ENCODE data around the gene PRKN. TPM values are rescaled to one million over a fixed set of nuclear protein-coding genes. Genes with fewer than 3 reads are reported as not detected.

The PRKN gene
- total RNA-seq, 1 donor from 2014 or later: 0.34 TPM

DNA sequence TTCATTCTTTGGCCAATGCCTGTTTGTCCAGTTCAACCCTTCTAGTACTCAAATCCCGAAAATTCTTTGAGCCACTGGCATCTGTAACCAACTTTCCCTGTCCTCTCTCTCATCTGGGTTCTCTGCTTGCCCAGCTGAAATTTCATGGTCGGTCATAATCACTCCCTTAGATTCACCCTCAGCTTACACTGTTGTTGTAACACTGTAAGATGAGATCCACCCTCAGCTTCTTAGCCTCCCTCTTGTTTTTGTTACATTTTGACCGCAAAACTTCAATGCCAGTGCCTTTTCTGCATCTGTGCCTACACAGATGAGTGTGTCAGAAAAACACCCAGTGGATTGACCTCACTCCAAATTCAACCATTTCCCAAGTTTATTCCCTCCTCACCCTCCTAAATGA, 1162.6 kb downstream of the PRKN start:
- no peak for DNase-seq

- DNase-seq: no peak
Observed at GRCh38 chr6:161561908-161562307, 1165.7 kb downstream of the PRKN start.

GRCh38 chr6:161557333-161558107, 1170.0 kb downstream of the PRKN start:
- no peak for DNase-seq

DNA sequence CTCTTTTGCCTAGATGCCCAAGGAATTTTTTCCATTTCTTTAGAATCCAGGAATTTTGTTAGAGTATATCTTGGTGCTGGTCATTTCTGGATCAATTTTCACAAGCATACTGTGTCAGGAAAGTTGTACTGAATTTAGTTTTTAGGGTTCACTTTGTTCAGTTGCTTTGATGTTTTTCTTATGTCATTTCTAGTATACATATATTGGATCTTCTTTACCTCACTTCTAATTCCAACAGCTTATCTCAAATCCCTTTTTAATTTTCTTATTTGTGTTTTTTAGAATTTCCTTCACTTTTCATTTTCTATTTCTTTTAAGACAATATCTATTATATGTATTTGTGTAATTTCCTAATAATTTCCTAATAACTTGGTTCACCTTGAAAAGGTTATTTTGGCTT, 1172.7 kb downstream of the PRKN start:
- DNase-seq: no peak

GRCh38 chr6:161549977-161550655, 1177.5 kb downstream of the PRKN start:
- DNase-seq: no peak

GRCh38 chr6:161548713-161549296, 1178.8 kb downstream of the PRKN start:
- DNase-seq: no peak

DNA sequence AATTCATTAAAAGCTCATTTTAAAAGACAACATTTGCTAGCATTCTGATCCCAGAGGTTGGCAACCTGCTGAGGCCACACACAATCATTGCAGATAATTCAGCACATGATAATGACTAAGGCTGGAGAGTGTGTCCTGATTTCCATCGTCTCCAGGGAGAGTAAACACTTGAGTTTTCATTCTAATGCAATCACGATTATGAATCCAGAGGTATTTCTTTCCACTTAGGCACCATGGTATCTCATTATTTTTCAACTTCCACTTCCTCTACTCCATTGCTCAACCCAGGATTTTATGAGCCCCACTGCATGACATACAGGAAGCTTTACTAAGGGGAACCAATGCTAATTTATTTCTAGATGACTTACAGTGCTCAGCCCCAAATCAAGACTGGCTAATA, 1179.9 kb downstream of the PRKN start:
- DNase-seq: no peak

GRCh38 chr6:161546632-161547031, 1180.9 kb downstream of the PRKN start:
- DNase-seq: no peak

GRCh38 chr6:161545741-161546140, 1181.8 kb downstream of the PRKN start:
- DNase-seq: no peak

DNA sequence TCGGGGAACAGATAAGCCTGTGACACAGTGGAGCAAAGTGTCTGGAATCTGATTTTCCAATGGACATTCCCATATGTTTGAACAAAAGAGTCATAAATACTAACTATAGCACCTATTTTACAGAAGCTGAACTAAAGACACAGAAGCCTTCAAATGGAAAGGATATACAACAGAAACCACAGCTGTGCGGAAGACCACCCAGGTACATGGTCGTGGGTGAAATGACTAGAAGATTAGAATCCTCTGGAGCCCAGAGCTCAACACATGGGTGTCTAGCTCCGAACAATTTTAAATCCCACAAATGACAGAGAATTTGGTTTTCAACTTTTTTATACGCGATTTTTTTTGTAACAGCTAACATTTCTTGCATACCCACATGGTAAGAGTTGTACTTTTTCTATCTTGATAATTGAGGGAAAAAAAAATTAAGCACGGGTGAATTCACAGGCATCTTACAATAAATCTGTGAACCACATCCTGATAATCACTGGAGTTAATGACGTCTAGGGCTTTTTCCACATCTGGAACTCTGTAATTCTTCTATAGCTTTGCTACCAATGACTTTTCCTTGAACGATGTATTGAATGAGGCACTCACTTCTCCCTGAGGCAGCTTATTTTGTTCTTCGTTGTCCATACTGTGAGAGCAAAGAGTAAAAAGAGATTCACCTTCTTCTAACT, 1182.6 kb downstream of the PRKN start:
- no peak for DNase-seq

GRCh38 chr6:161543684-161544309, 1183.8 kb downstream of the PRKN start:
- DNase-seq: no peak

DNA sequence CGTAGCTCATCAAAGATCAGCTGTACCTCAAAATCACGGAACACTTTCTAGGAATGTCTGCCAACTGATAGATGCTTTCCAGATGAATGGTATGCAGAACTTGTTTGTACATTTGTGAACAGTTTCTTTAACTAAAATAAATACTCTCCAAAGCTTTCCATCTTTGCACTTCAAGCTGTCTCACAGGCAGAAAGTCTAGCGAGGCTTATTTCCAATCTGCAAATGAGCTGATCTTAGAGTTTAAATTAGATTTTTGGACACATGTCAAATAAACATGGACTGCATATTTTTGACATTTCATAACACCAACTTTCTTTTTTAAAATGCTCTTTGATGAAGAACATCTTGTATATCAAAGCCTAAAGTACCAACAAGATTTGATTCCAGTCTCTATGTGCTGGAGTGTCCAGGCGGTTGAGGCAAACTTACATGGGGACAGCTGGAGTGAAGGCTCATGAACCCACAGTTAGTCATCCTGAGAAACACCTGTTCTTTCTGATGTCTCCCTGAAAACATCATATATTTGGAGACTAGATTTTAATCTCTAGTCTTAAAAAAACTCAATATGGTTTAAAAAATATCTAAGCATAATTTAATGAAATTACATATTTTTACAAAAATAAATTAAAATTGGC, 1185.1 kb downstream of the PRKN start:
- DNase-seq: no peak

GRCh38 chr6:161540532-161540931, 1187.0 kb downstream of the PRKN start:
- DNase-seq: no peak

DNA sequence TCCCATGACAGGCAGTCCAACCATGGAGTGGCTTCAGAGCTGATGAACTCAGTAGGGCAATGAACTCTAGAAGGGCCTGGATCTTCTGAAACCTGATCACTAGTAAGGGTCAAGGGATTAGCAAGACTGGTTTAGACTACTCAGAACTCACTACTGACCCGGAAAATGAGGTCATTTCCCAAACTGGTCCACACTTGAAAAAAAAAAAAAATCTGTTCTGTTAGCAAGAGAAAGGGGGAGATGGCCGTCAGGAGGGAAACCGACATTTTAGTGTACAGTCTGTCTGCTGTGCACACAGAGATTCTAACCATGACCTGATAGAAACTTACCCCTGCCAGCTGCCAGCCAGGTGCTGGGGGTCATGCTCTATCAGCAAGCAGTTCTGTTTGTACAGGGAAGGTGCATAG, 1191.3 kb downstream of the PRKN start:
- DNase-seq: peak; percentile 21

DNA sequence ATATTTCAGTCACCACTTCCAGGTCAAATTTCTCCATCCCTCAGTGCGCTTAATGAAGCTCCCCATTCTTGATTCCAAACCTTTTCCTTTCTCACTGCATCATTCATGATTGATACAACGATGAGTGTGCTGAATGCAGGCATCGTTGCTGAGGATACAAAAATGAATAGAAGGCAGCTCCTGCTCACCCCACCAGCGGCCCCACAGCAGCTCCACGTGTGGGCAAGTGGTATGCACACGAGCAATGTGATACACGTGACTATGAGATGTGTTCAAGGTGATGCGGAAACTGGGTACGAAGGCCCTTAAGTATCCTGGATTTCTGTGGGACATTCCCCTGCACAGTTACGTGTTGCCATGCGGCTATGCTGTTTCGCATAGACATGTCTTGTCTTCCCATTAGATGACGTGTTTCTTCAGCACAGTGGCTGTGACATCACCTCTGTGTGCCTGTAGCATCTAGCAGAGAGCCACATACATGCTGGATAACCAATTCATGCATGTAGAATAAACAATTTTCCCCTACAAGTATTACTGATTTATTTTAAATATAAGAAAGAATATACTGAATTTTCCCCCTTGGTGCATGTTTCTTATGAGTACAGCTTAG, 1193.2 kb downstream of the PRKN start:
- DNase-seq: no peak

GRCh38 chr6:161533266-161533665, 1194.3 kb downstream of the PRKN start:
- DNase-seq: no peak

DNA sequence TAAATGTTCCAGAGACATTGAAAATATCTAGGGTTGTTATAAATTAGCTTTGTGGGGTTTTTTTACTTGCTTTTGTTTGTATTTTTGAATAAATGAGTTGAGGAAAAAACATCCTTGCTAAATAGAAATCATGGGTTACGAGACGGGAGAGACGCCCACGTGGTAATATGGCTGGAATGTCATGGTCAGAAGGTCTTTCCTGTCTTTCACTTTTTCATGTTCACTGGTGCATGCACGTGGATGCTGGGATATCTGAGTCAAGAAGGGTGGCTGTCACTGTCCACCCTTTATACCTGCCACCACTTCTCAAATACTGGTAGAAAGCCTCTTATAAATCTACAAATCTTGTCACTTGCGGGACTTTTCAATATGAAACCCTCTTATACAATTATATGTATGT, 1195.0 kb downstream of the PRKN start:
- DNase-seq: no peak

- no peak for DNase-seq
Observed at GRCh38 chr6:161526794-161527193, 1200.8 kb downstream of the PRKN start.

DNA sequence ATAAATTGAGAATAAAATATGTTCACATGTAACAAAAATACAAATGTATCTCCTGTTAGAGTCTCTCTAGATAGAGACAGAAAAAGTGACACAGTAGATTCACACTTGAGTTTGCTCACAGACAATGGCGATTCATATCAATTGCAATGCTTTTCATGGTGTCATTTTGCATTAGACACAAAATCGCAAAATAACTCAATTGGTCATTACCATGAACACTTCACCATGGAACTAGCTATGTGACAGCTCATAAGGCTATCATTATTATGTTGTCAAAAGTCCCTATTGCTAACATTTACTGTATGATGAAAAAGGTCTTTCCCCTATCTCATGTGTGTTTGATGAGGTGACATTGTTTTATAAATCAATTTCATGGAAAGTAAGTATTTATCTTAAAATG, 1204.2 kb downstream of the PRKN start:
- DNase-seq: no peak

DNA sequence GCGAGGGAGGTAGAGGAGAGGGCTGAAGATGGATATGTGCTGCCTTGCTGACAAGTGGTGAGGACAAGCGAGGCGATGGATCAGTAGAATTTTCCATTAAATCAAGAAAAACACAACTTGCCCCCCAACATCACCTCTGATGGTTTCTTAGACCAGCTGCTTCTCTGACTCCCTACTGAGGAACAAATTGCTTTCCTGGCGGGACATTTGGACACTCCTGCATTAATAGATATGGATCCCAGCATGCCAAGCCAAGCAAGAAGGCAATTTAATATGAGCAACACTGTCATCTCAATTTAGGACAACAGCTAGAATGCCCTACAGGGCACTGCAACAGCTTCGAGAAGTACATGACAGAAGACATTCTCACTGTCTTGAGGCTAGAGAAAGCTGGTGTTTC, 1205.3 kb downstream of the PRKN start:
- no peak for DNase-seq

DNA sequence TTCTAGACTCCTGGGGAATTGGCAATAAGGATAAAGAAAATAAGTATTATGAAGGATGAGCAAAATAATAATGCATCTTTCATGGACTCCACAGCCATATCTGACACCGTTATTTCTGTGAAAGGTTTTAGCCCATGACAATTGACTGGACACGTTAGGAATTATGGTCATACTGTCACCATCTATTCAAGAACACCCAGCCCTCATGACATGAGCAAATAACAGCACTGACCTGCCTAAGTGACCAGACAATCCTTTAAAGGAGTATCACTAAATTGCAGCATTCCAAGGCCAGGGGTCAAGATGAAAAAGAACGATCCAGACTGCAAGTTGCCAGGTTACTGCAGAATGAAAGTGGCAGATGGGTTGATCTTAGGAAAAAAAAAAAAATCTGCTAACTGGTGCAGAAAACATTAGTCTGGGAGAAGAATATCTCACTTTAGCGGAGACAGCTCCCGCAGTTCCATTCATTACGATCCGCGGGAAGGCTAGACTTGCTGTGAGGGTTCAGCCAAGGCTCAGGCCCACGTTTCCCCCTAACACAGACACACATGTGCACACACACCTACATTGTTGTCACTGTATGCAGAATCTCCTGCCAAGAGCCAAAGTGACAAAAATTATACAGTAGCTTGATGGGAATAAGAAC, 1216.0 kb downstream of the PRKN start:
- no peak for DNase-seq
